ENCODE data around the gene ELFN1. TPM values are rescaled to one million over a fixed set of nuclear protein-coding genes. Genes with fewer than 3 reads are reported as not detected.
A peak's percentile ranks its signal among the peaks of the same experiment; 100 is the strongest.

ELFN1 gene
- total RNA-seq, 1 donor from 2014 or later: 1.6 TPM

DNA sequence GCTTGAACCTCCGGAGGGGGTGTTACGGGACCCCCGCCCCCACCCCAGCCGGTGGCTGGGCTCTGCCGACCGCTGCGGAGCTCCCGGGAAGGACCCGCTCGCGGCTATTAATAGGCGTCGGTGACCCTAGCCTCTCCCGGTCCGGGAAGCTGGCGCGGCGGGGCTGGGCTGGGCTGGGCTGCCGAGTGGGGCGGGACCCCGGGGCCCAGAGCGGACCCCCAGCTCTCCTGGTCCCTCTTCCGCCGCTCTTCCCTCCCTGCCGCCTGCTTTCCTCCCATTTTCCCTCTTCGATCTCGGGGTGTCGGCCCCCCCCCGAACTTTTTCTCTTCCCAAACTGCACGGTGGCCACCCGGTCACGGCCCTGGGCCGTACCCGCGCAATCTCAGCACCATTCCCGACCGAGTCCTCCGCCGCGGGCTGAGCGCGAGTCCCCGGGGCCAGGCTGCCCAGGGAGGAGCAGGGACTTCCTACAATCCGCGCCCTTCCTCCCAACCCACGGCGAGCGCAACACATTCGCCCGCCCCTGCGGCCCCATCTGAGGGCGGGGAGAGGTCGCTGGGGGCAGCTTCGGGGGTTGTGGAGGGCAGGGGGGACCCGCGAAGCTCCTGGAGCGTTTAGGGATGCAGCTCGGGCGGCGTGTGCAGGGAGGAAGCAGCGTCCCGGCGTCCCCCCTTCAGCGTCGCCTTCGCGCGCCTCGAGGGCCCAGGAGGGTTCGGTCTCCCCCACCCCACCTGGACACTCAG lies 3.1 kb upstream of the ELFN1 start:
- Histone ChIP-seq H3K9ac (ENCODE audit: low read depth in 1 of 3, low read length in 3 of 3) (peak overlapping the region in 1 of 3 donors; percentile 45), H3K27ac (ENCODE audit: low read depth, low read length) (no peak overlapping the region)

DNA sequence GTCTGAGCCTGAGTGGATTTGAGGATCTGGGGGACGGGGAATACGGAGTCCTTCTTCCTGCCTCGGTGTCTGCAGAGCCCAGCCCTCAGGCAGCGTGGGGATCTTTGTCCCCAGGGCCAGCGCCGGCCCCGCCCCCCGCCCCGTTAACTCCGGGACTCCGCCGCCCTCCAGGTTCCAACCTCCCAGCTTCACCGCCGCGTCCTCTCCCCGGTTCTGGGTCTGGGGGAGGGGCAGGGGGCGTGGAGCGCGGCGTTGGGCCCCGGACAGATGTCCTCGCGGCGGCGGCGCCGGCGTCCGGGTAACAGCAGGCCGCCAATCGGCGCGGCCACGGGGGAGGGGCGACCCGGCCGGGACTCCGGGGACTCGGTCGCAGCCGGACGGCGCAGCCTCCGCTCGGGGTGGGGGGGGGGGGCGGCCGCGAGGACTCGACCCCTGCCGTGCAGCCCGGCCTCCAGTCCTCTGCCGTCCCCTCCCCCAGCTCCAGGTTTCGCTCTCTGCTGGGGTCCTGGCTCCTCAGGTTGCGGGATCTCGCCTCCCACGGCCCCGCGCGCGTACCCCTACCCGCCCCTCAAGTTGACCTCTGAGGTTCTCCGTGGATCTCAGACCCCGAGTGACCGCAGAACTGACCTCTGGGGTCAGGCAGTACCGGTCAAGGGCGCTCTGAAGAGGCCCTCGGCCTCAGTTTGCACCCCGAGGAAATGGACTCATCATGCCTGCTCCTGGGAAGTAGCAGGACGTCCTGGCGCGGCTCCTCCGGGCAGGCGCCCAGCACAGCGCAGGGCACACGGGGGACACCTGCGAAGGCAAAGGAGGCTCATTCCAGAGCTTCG lies 2.3 kb upstream of the ELFN1 start:
- no peak overlapping the region for H3K27ac ChIP-seq (ENCODE audit: low read depth, low read length)
- H3K4me1 ChIP-seq (ENCODE audit: control insufficient read depth in 3 of 3, insufficient read depth in 3 of 3, low read length in 3 of 3): peaks cover 0 to 7% (median 5%) of the 10 kb centered on the region in 3 donors
- H3K9me3 ChIP-seq (ENCODE audit: control insufficient read depth in 3 of 3, low read length in 3 of 3): no peaks in the 10 kb centered on the region
- H3K27me3 ChIP-seq (ENCODE audit: control insufficient read depth in 3 of 3, insufficient read depth in 3 of 3, low read length in 3 of 3): peaks cover 48 to 65% (median 64%) of the 10 kb centered on the region in 3 donors
- H3K4me3 ChIP-seq (ENCODE audit: low read length in 3 of 3): peak overlapping the region in 2 of 3 donors; percentile 46 to 49
- no peak overlapping the region for H3K9ac ChIP-seq (ENCODE audit: low read depth in 1 of 3, low read length in 3 of 3)
- no peaks in the 10 kb centered on the region for H3K36me3 ChIP-seq (ENCODE audit: control insufficient read depth in 3 of 3, insufficient read depth in 3 of 3, low read length in 3 of 3)

More for the DNA sequence above, 3.1 kb upstream of the ELFN1 start:
- Histone ChIP-seq H3K4me1 (ENCODE audit: control insufficient read depth in 3 of 3, insufficient read depth in 3 of 3, low read length in 3 of 3) (peaks cover 0 to 7% (median 5%) of the 10 kb centered on the region in 3 donors), H3K27me3 (ENCODE audit: control insufficient read depth in 3 of 3, insufficient read depth in 3 of 3, low read length in 3 of 3) (peaks cover 52 to 67% (median 60%) of the 10 kb centered on the region in 3 donors), H3K36me3 (ENCODE audit: control insufficient read depth in 3 of 3, insufficient read depth in 3 of 3, low read length in 3 of 3) (no peaks in the 10 kb centered on the region), H3K4me3 (ENCODE audit: low read length in 3 of 3) (peak overlapping the region in 2 of 3 donors; percentile 46 to 49), H3K9me3 (ENCODE audit: control insufficient read depth in 3 of 3, low read length in 3 of 3) (no peaks in the 10 kb centered on the region)

DNA sequence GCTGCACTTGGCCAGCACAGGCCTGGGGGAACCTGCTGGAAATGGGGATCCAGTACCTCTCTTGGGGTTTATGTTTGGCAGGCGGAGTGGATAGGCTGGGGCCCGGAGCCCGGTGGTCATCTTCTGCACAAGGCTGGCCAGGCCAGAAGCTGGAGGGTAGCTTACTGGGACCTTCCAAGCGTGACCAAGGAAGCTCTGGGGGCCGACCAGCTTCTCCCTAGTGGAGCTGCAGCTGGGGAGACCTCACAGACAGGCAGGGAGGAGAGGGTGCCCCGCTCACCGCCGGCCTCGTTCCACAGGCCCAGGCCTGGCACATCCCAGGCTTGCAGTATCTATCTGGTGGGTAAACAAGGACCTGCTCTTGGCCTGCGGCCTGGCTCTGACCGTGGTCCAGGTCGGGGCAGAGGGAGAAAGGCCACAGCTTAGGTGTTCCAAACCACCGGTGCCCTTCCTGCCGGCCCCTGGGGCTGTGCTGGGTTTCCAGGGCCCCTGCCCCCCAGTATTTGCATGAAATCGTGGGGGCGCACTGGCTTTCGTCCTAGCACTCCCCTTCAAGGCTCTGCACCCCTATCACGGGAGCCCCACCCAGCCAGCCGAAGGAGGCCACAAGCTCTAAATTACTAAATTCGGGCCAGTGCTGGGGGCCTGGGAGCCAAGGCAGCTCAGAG lies 1.5 kb upstream of the ELFN1 start:
- no peak overlapping the region for H3K9ac ChIP-seq (ENCODE audit: low read depth in 1 of 3, low read length in 3 of 3)
- H3K4me3 ChIP-seq (ENCODE audit: low read length in 3 of 3): no peak overlapping the region
- no peaks in the 10 kb centered on the region for H3K9me3 ChIP-seq (ENCODE audit: control insufficient read depth in 3 of 3, low read length in 3 of 3)
- peaks cover 42 to 68% (median 62%) of the 10 kb centered on the region in 3 donors for H3K27me3 ChIP-seq (ENCODE audit: control insufficient read depth in 3 of 3, insufficient read depth in 3 of 3, low read length in 3 of 3)
- H3K27ac ChIP-seq (ENCODE audit: low read depth, low read length): no peak overlapping the region
- H3K36me3 ChIP-seq (ENCODE audit: control insufficient read depth in 3 of 3, insufficient read depth in 3 of 3, low read length in 3 of 3): no peaks in the 10 kb centered on the region
- H3K4me1 ChIP-seq (ENCODE audit: control insufficient read depth in 3 of 3, insufficient read depth in 3 of 3, low read length in 3 of 3): peaks cover 0 to 7% (median 5%) of the 10 kb centered on the region in 3 donors

DNA sequence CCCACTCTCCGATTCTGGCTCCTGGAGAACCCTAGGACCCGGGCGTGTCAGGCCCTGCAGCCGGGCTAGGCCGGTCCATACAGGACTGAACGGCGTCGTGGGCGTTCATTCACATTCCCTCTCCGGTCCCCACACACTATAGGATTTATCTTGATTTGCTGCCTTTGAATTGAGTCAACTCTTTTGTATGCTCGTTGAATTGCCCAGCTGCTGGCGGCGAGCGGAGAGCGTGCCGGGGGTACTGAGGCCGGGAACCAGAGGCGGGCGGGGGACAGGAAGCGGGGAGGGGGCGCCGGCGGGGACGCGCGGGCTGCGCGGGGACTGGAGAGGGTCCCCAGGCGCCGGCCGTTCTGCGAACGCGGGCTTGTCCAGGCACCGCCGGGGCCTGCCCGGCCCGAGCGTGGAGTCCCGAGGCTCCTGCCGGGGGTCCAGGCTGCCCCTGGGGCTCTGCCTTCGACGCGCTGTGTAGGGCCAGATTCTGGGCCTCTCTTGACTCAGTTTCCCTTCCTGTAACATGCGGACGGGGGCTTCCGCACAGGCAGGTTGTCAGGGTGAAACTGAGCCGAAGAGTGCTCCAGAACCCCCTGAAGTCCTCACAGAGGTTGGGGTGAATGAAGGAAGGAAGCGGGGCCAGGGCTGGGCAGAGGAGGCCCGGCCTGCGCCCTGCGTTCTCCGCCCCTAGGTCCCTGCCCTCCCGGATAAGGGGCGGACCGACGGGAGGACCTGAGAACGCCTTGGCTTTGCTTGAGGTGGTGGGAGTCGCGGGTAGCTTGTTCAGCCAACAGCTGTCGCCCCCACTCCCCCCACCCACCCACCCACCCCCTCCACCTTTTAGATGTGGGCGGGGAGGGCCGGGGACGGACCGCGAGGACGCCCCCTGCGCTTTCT lies 769 bp upstream of the ELFN1 start:
- Histone ChIP-seq H3K27ac (ENCODE audit: low read depth, low read length) (no peak overlapping the region), H3K9me3 (ENCODE audit: control insufficient read depth in 3 of 3, low read length in 3 of 3) (no peaks in the 10 kb centered on the region), H3K36me3 (ENCODE audit: control insufficient read depth in 3 of 3, insufficient read depth in 3 of 3, low read length in 3 of 3) (no peaks in the 10 kb centered on the region), H3K4me3 (ENCODE audit: low read length in 3 of 3) (no peak overlapping the region), H3K4me1 (ENCODE audit: control insufficient read depth in 3 of 3, insufficient read depth in 3 of 3, low read length in 3 of 3) (peaks cover 0 to 7% (median 5%) of the 10 kb centered on the region in 3 donors), H3K9ac (ENCODE audit: low read depth in 1 of 3, low read length in 3 of 3) (no peak overlapping the region), H3K27me3 (ENCODE audit: control insufficient read depth in 3 of 3, insufficient read depth in 3 of 3, low read length in 3 of 3) (peaks cover 42 to 68% (median 62%) of the 10 kb centered on the region in 3 donors)

DNA sequence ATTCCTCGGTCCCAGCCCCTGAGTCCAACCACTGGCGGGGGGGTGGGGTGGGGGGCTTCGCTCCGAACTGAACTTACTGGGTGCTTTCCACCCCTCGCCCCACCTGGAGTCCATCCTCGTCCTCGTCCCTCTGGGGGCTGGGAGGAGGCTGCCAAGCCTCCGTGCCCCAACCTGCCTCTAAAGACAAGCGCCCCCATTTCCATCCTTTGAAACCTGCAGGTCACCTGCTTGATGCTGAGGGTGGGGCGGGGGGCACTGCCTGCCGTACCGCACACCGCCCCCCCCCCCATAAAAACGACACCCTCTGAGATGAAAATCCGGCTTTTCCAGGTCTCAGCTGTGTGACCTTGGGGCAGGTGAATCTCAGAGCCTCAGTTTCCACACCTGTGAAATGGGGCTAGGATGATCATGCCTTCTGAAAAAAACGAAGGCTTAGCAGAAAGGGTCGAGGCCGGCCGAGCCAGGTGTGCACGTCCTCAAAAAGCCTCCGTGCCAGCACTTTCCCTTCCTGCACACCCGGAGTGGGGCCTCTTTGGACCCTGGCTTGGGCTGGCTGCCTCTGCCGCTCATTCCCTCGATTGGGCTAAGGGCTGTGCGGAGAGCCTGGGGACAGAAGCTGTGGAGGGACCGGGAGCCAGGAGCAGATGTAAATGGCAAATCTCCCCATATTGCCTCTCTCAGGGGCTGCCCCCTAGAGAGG lies 967 bp downstream of the ELFN1 start:
- no peak overlapping the region for H3K27ac ChIP-seq (ENCODE audit: low read depth, low read length)
- H3K4me3 ChIP-seq (ENCODE audit: low read length in 3 of 3): no peak overlapping the region
- H3K9me3 ChIP-seq (ENCODE audit: control insufficient read depth in 3 of 3, low read length in 3 of 3): no peaks in the 10 kb centered on the region
- H3K27me3 ChIP-seq (ENCODE audit: control insufficient read depth in 3 of 3, insufficient read depth in 3 of 3, low read length in 3 of 3): peaks cover 57 to 82% (median 75%) of the 10 kb centered on the region in 3 donors
- peaks cover 0 to 5% (median 5%) of the 10 kb centered on the region in 3 donors for H3K4me1 ChIP-seq (ENCODE audit: control insufficient read depth in 3 of 3, insufficient read depth in 3 of 3, low read length in 3 of 3)
- no peaks in the 10 kb centered on the region for H3K36me3 ChIP-seq (ENCODE audit: control insufficient read depth in 3 of 3, insufficient read depth in 3 of 3, low read length in 3 of 3)
- H3K9ac ChIP-seq (ENCODE audit: low read depth in 1 of 3, low read length in 3 of 3): no peak overlapping the region

DNA sequence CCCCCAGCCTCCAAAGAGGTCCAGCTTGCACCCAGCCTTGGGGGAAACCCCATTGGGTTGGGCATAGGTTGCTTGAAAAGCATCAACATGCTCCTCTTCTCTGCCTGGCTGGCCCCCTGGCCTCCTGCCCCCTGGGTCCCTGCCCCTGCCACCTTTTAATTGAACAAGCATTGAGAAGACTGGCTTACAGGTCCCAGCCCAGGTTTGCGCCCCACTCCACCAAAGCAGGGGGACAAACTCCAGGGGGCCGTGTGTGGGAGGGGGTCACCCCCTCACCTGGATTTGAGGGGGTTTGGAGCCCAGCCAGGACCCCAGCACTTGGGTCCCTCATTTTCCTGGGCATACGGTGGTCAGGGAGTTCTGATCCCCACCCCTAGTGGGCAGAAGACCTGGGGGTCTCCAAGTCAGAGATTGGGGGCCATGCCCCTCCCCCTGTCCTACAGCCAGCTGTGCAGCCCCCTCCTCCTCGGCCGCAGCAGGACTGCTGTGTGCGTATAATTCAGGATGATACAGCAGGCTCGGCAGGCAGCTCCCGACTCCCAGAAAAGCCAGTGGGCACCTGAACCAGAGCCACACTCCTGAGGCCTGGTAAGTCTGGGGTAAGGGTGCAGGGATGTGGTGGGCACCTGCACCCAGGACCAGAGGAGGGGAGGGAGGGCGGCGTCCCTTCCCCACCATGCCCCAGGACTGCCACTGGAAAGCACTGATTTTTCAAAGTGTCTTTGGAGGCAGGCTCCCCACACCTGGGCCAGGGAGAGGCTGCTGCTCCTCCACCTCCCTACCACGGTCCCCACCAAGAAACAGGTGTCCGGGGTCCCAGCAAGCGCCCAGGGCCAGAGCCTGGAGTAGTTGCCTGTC lies 1.7 kb downstream of the ELFN1 start:
- Histone ChIP-seq H3K27me3 (ENCODE audit: control insufficient read depth in 3 of 3, insufficient read depth in 3 of 3, low read length in 3 of 3) (peaks cover 65 to 85% (median 75%) of the 10 kb centered on the region in 3 donors), H3K4me3 (ENCODE audit: low read length in 3 of 3) (no peak overlapping the region), H3K36me3 (ENCODE audit: control insufficient read depth in 3 of 3, insufficient read depth in 3 of 3, low read length in 3 of 3) (no peaks in the 10 kb centered on the region), H3K9me3 (ENCODE audit: control insufficient read depth in 3 of 3, low read length in 3 of 3) (no peaks in the 10 kb centered on the region), H3K27ac (ENCODE audit: low read depth, low read length) (no peak overlapping the region), H3K4me1 (ENCODE audit: control insufficient read depth in 3 of 3, insufficient read depth in 3 of 3, low read length in 3 of 3) (peaks cover 0 to 5% (median 4%) of the 10 kb centered on the region in 3 donors), H3K9ac (ENCODE audit: low read depth in 1 of 3, low read length in 3 of 3) (no peak overlapping the region)

DNA sequence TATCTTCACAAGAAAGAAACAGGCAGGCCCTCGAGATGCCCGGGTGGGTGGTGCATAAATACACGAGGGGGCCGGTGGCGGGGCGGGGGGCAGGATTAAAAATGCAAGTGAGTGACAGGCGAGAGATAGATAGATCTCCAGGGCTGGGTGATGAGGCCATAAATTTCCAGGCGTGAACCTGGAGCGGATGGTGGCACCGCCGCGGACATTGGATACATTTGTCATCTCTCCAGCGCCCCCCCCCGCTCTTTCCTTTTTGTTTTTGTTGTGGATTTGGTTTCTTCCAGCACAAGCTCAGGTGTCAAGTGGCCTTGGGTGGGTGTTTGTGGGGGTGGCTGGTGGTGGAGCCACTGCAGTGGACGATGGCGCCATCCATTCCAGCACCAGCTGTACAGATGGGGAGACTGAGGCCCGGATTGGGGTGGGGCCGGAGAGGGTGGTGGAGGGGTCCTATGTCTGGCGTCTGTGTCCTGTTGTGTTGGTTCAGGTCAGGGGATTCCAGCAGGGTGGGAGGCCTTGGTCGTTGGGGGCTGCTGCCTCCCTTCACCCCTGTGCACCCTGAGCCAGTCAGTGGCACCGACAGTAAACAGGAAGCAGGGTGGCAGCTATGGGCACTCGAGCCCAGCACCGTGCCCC lies 2.9 kb downstream of the ELFN1 start:
- Histone ChIP-seq H3K9ac (ENCODE audit: low read depth in 1 of 3, low read length in 3 of 3) (no peak overlapping the region), H3K4me1 (ENCODE audit: control insufficient read depth in 3 of 3, insufficient read depth in 3 of 3, low read length in 3 of 3) (no peaks in the 10 kb centered on the region), H3K27ac (ENCODE audit: low read depth, low read length) (no peak overlapping the region), H3K9me3 (ENCODE audit: control insufficient read depth in 3 of 3, low read length in 3 of 3) (no peaks in the 10 kb centered on the region), H3K4me3 (ENCODE audit: low read length in 3 of 3) (no peak overlapping the region), H3K36me3 (ENCODE audit: control insufficient read depth in 3 of 3, insufficient read depth in 3 of 3, low read length in 3 of 3) (no peaks in the 10 kb centered on the region), H3K27me3 (ENCODE audit: control insufficient read depth in 3 of 3, insufficient read depth in 3 of 3, low read length in 3 of 3) (peaks cover 70 to 82% (median 74%) of the 10 kb centered on the region in 3 donors)

DNA sequence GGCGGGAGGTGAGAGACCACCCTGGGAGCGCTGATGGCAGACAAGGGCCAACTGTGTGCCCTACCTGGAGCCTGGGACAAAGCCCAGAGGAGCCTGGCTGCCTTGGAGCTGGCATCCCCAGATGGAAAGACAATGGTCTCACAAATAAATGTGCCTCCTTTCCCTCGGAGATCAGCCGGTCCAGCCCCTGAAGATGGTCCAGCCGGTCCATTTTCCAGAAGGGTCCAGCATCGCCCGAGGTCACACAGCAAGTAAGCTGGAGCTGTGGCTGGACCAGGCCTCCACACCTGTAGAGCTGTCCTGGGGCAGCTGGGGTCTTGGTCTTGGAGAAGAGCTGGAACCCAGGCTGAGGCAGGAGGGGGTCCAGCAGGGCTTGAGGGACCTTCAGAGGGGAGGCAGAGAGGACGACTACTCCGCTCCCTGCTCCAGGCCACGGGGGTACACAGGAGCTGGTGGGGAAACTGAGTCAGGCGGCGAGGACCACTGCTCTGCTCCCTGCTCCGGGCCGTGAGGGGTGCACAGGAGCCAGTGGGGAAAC lies 3.6 kb downstream of the ELFN1 start:
- Histone ChIP-seq H3K36me3 (ENCODE audit: control insufficient read depth in 3 of 3, insufficient read depth in 3 of 3, low read length in 3 of 3) (no peaks in the 10 kb centered on the region), H3K4me1 (ENCODE audit: control insufficient read depth in 3 of 3, insufficient read depth in 3 of 3, low read length in 3 of 3) (no peaks in the 10 kb centered on the region), H3K9me3 (ENCODE audit: control insufficient read depth in 3 of 3, low read length in 3 of 3) (no peaks in the 10 kb centered on the region), H3K27me3 (ENCODE audit: control insufficient read depth in 3 of 3, insufficient read depth in 3 of 3, low read length in 3 of 3) (peaks cover 70 to 82% (median 74%) of the 10 kb centered on the region in 3 donors), H3K9ac (ENCODE audit: low read depth in 1 of 3, low read length in 3 of 3) (no peak overlapping the region), H3K27ac (ENCODE audit: low read depth, low read length) (no peak overlapping the region), H3K4me3 (ENCODE audit: low read length in 3 of 3) (no peak overlapping the region)

Data from skeletal muscle tissue (tissue), 4 donors.